IMR-90 (cell line): ENCODE measurements around the gene FKBP11.

Experiments used
- BHLHE40 ChIP-seq: fragments of 150-350 bp; IDR thresholded peaks from 2 replicates; pipeline ENCODE4 v1.6.1; 2016; ENCODE audit warnings: mild to moderate bottlenecking, low read depth, low read length
- CEBPB ChIP-seq: IDR thresholded peaks from 2 replicates; pipeline ENCODE4 v1.6.1; 2012; ENCODE audit warnings: low read depth, low read length, improper control_type of control experiment
- MAFK ChIP-seq: IDR thresholded peaks from 2 replicates; pipeline ENCODE4 v1.6.1; 2012; ENCODE audit warnings: low read depth, low read length, improper control_type of control experiment
- MXI1 ChIP-seq: IDR thresholded peaks from 2 replicates; pipeline ENCODE4 v1.6.1; 2012; ENCODE audit warnings: low read depth, mild to moderate bottlenecking, low read length, moderate library complexity, borderline replicate concordance
- NFE2L2 ChIP-seq: fragments of 150-350 bp; IDR thresholded peaks from 2 replicates; pipeline ENCODE4 v1.6.1; 2016; ENCODE audit warnings: low read depth, mild to moderate bottlenecking, low read length
- POLR2A ChIP-seq: IDR thresholded peaks from 2 replicates; pipeline ENCODE4 v1.6.1; 2012; ENCODE audit warnings: mild to moderate bottlenecking, low read depth, low read length
- RCOR1 ChIP-seq: IDR thresholded peaks from 2 replicates; pipeline ENCODE4 v1.6.1; 2012; ENCODE audit warnings: mild to moderate bottlenecking, low read length, improper control_type of control experiment; ENCODE audit not compliant: insufficient replicate concordance
- SMC3 ChIP-seq: fragments of 150-350 bp; IDR thresholded peaks from 2 replicates; pipeline ENCODE4 v1.6.1; 2016; ENCODE audit warnings: low read depth, mild to moderate bottlenecking, antibody characterized with exemption, low read length, moderate library complexity
- TF ChIP-seq, protein P1 (sequence below): conservative IDR thresholded peaks from 2 replicates; pipeline ENCODE4 v1.5.1; 2012; ENCODE audit warnings: mild to moderate bottlenecking, low read depth, low read length, improper control_type of control experiment
- TF ChIP-seq, protein P2 (sequence below): fragments of 150-350 bp; IDR thresholded peaks from 2 replicates; pipeline ENCODE4 v1.6.1; 2016; ENCODE audit warnings: low read depth, mild to moderate bottlenecking, low read length, moderate library complexity, borderline replicate concordance

DNA sequence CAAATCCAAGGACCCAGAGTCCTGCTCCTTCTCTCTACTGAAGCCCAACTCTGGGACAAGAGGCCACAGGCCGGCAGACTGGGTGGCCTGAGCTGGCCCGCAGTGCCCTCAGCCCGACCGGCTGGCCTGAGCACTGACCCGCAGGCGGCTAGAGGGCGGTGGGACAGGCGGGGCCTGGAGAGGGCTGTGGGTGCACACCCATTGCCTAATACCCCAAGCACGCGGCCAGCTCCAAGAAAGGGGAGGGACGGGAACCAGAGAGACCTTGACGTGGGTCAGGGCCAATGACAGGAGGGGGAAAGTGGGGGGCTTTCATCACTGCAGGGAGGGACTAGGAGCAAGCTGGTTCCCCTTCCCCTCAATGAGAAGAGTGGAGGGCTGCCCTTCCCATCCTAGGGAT, 48.2 kb upstream of the FKBP11 start:
- TF ChIP-seq, protein P1, sequence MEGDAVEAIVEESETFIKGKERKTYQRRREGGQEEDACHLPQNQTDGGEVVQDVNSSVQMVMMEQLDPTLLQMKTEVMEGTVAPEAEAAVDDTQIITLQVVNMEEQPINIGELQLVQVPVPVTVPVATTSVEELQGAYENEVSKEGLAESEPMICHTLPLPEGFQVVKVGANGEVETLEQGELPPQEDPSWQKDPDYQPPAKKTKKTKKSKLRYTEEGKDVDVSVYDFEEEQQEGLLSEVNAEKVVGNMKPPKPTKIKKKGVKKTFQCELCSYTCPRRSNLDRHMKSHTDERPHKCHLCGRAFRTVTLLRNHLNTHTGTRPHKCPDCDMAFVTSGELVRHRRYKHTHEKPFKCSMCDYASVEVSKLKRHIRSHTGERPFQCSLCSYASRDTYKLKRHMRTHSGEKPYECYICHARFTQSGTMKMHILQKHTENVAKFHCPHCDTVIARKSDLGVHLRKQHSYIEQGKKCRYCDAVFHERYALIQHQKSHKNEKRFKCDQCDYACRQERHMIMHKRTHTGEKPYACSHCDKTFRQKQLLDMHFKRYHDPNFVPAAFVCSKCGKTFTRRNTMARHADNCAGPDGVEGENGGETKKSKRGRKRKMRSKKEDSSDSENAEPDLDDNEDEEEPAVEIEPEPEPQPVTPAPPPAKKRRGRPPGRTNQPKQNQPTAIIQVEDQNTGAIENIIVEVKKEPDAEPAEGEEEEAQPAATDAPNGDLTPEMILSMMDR: no peak
- TF ChIP-seq SMC3 (no peak), MXI1 (no peak), MAFK (no peak), POLR2A (no peak), CEBPB (0 out of 2 replicates have a peak, but pooled peaks have one; percentile 8), RCOR1 (no peak), NFE2L2 (no peak), BHLHE40 (no peak)
- TF ChIP-seq, protein P2, sequence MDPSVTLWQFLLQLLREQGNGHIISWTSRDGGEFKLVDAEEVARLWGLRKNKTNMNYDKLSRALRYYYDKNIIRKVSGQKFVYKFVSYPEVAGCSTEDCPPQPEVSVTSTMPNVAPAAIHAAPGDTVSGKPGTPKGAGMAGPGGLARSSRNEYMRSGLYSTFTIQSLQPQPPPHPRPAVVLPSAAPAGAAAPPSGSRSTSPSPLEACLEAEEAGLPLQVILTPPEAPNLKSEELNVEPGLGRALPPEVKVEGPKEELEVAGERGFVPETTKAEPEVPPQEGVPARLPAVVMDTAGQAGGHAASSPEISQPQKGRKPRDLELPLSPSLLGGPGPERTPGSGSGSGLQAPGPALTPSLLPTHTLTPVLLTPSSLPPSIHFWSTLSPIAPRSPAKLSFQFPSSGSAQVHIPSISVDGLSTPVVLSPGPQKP: no peak
